NCI-H1092 (cell line): ENCODE measurements around the gene HDAC4.

ENCODE experiments used
- DNase-seq: peaks from one replicate; lab custom pipeline; 2025; lab: John Stamatoyannopoulos, UW

Gene HDAC4

GRCh38 chr2:239167011-239167673 lies 233.7 kb downstream of the HDAC4 start:
- no peak for DNase-seq

- DNase-seq, result no peak
Measured at GRCh38 chr2:239166201-239166834, 234.5 kb downstream of the HDAC4 start.

- DNase-seq, result no peak
Measured at GRCh38 chr2:239165206-239165831, 235.5 kb downstream of the HDAC4 start.

- DNase-seq, result no peak
Measured at GRCh38 chr2:239164335-239164871, 236.4 kb downstream of the HDAC4 start.

GRCh38 chr2:239163688-239164334 lies 237.0 kb downstream of the HDAC4 start:
- no peak for DNase-seq

GRCh38 chr2:239162976-239163687 lies 237.7 kb downstream of the HDAC4 start:
- no peak for DNase-seq

- DNase-seq, result no peak
Measured at GRCh38 chr2:239162141-239162821, 238.5 kb downstream of the HDAC4 start.

- DNase-seq, result no peak
Measured at GRCh38 chr2:239161711-239162140, 239.1 kb downstream of the HDAC4 start.

- no peak for DNase-seq
Measured at GRCh38 chr2:239160226-239161143, 240.3 kb downstream of the HDAC4 start.

- no peak for DNase-seq
Measured at GRCh38 chr2:239159476-239159911, 241.3 kb downstream of the HDAC4 start.

GRCh38 chr2:239158641-239159475 lies 242.0 kb downstream of the HDAC4 start:
- no peak for DNase-seq

GRCh38 chr2:239157771-239158170 lies 243.0 kb downstream of the HDAC4 start:
- DNase-seq, result no peak

GRCh38 chr2:239157269-239157668 lies 243.6 kb downstream of the HDAC4 start:
- no peak for DNase-seq

- DNase-seq, result no peak
Measured at GRCh38 chr2:239156516-239157265, 244.1 kb downstream of the HDAC4 start.

- no peak for DNase-seq
Measured at GRCh38 chr2:239155806-239156480, 244.9 kb downstream of the HDAC4 start.

- DNase-seq, result no peak
Measured at GRCh38 chr2:239154971-239155805, 245.6 kb downstream of the HDAC4 start.
